C4-2B (cell line): ENCODE measurements around the gene OTOG.

Source experiments
- ZFX ChIP-seq: fragments of 450-650 bp; IDR thresholded peaks from 2 replicates; pipeline ENCODE4 v1.6.1; 2017
- TF ChIP-seq, protein P1 (sequence below): fragments of 450-650 bp; conservative IDR thresholded peaks from 2 replicates; pipeline ENCODE4 v1.5.1; 2017; ENCODE audit warnings: mild to moderate bottlenecking

DNA sequence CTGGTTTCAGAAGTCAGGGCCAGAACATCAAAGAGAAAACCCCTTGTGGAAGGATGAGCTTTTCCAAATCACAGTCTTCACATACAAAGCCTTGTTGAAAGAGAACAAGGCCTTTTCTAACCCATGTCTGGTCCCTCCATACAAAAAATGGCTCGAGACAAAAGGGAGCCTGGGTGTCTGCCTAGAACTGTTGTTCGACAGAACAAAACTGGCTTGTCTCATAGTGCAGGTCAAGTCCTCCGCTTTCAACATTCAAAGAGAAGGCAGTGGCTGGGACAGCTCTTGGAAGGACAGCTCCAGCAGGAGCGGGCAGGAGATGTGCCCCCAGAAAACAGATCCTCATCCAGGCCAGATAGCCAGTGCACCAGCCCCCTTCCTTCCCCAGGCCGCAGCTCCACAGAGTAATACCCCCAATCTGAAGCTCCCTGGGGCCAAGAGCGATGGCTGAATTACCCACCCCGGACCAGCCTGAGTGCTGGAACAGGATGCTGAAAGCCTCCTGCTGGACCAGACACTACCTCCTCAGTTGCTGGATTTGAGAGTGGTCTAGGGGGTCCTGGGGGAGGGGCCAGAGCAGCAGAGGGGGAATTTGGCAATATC is 30.4 kb upstream of the OTOG start:
- TF ChIP-seq, protein P1, sequence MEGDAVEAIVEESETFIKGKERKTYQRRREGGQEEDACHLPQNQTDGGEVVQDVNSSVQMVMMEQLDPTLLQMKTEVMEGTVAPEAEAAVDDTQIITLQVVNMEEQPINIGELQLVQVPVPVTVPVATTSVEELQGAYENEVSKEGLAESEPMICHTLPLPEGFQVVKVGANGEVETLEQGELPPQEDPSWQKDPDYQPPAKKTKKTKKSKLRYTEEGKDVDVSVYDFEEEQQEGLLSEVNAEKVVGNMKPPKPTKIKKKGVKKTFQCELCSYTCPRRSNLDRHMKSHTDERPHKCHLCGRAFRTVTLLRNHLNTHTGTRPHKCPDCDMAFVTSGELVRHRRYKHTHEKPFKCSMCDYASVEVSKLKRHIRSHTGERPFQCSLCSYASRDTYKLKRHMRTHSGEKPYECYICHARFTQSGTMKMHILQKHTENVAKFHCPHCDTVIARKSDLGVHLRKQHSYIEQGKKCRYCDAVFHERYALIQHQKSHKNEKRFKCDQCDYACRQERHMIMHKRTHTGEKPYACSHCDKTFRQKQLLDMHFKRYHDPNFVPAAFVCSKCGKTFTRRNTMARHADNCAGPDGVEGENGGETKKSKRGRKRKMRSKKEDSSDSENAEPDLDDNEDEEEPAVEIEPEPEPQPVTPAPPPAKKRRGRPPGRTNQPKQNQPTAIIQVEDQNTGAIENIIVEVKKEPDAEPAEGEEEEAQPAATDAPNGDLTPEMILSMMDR: no peak
- no peak for TF ChIP-seq ZFX
